GM12892 (cell line): ENCODE measurements around the gene CASTOR2.
"Not testable (repeated sequence)": the region's sequence is repeated elsewhere in the genome, so short reads cannot be mapped to it uniquely, and the experiment has no call there.

Experiments used
- POLR2A ChIP-seq: IDR thresholded peaks from 2 replicates; pipeline ENCODE4 v1.6.1; 2011; ENCODE audit warnings: low read depth, low read length, control low read depth
- POLR2AphosphoS5 ChIP-seq: IDR thresholded peaks from 2 replicates; pipeline ENCODE4 v1.6.1; 2011; ENCODE audit warnings: low read depth, low read length, control low read depth

- not testable (repeated sequence) for TF ChIP-seq POLR2A, POLR2AphosphoS5
These were observed 25.1 kb upstream of the CASTOR2 start for GRCh38 chr7:74939429-74939828.
